CD4-positive, alpha-beta T cell treated with Interleukin-17A for 1 hour (primary cell): Measurements from ENCODE around the gene CLDN1.
A peak's percentile ranks its signal among the peaks of the same experiment; 100 is the strongest.

Experiments used
- DNase-seq: peaks from one replicate; pipeline ENCODE4 v3.0.0-alpha.2; 2020

The CLDN1 gene

GRCh38 chr3:190321789-190322603, at the start of gene CLDN1:
Gene CLDN1, minus strand, starts transcription at chr3:190322446. Its CDS starts 240 bp downstream, at chr3:190322206.
- peak; percentile 55 for DNase-seq

GRCh38 chr3:190371152-190371551, 48.9 kb upstream of the CLDN1 start:
- no peak for DNase-seq

GRCh38 chr3:190370369-190370768, 48.1 kb upstream of the CLDN1 start:
- DNase-seq, result no peak

GRCh38 chr3:190369668-190370295, 47.5 kb upstream of the CLDN1 start:
- DNase-seq, result no peak

GRCh38 chr3:190368881-190369280, 46.6 kb upstream of the CLDN1 start:
- no peak for DNase-seq

GRCh38 chr3:190366133-190366532, 43.9 kb upstream of the CLDN1 start:
- DNase-seq, result no peak

GRCh38 chr3:190362258-190362657, 40.0 kb upstream of the CLDN1 start:
- no peak for DNase-seq

- DNase-seq, result no peak
Measured at GRCh38 chr3:190361791-190362190, 39.5 kb upstream of the CLDN1 start.

GRCh38 chr3:190360228-190360627, 38.0 kb upstream of the CLDN1 start:
- no peak for DNase-seq

- DNase-seq, result no peak
Measured at GRCh38 chr3:190359813-190360212, 37.6 kb upstream of the CLDN1 start.

- DNase-seq, result no peak
Measured at GRCh38 chr3:190357468-190357867, 35.2 kb upstream of the CLDN1 start.

GRCh38 chr3:190356246-190356645, 34.0 kb upstream of the CLDN1 start:
- DNase-seq, result no peak

GRCh38 chr3:190352861-190353457, 30.7 kb upstream of the CLDN1 start:
- no peak for DNase-seq

GRCh38 chr3:190346541-190346940, 24.3 kb upstream of the CLDN1 start:
- DNase-seq, result no peak

- DNase-seq, result no peak
Measured at GRCh38 chr3:190345878-190346277, 23.6 kb upstream of the CLDN1 start.

- DNase-seq, result no peak
Measured at GRCh38 chr3:190345027-190345821, 23.0 kb upstream of the CLDN1 start.

- DNase-seq, result no peak
Measured at GRCh38 chr3:190340071-190340470, 17.8 kb upstream of the CLDN1 start.

- DNase-seq, result no peak
Measured at GRCh38 chr3:190339130-190339529, 16.9 kb upstream of the CLDN1 start.

- no peak for DNase-seq
Measured at GRCh38 chr3:190338717-190339116, 16.5 kb upstream of the CLDN1 start.

GRCh38 chr3:190337301-190337700, 15.1 kb upstream of the CLDN1 start:
- no peak for DNase-seq

GRCh38 chr3:190336516-190337189, 14.4 kb upstream of the CLDN1 start:
- no peak for DNase-seq

GRCh38 chr3:190333961-190334360, 11.7 kb upstream of the CLDN1 start:
- DNase-seq, result no peak
